ENCODE results near the gene C11orf52. TPM values are rescaled to one million over a fixed set of nuclear protein-coding genes. Genes with fewer than 3 reads are reported as not detected.

C11orf52 gene
- total and polyA plus RNA-seq, 2 of the 13 experiments (the other 11 are each of a cell fraction or from before 2014, with no cell fraction given) = 7.4 to 11.0 TPM

GRCh38 chr11:111917788-111918187 lies 925 bp upstream of the C11orf52 start:
- CTCF ChIA-PET (ENCODE audit: low intra/inter-chr PET ratio, low total read pairs) = no interaction called here
- intact Hi-C loops (cut with micrococcal nuclease; ENCODE audit: unreplicated experiment) = loop anchor here (2.0 kb wide), 1 partner anchor 39 kb away; the partner anchor contains the start of genes CFAP68 and FDXACB1
- in situ Hi-C loops (cut with HindIII; ENCODE audit: extremely low pct_ligation_motif_present, low pct_unique_long_range_greater_than_20kb) = no loop called here
- TF ChIP-seq ZBTB7B (CRISPR knock-in tag; IDR thresholded peaks at IDR 0.05) = no peak
- no peak for TF ChIP-seq NFE2L1 (CRISPR knock-in tag; IDR thresholded peaks at IDR 0.05; ENCODE audit: borderline replicate concordance)
- TF ChIP-seq RXRA (CRISPR knock-in tag; IDR thresholded peaks at IDR 0.05) = no peak
- no peak for TF ChIP-seq ZNF446 (CRISPR knock-in tag; IDR thresholded peaks at IDR 0.05)
- peak; percentile 82 for TF ChIP-seq HNF4G (IDR thresholded peaks at IDR 0.05; ENCODE audit: borderline replicate concordance, low read depth, low read length)
- no peak for TF ChIP-seq HNF4G (CRISPR knock-in tag; IDR thresholded peaks at IDR 0.05; ENCODE audit: borderline replicate concordance, low read depth)
- TF ChIP-seq ZNF780A (CRISPR knock-in tag; IDR thresholded peaks at IDR 0.05) = no peak
- no peak for TF ChIP-seq PRDM10 (CRISPR knock-in tag; IDR thresholded peaks at IDR 0.05; ENCODE audit: low read depth)
- TF ChIP-seq SAP130 (CRISPR knock-in tag; IDR thresholded peaks at IDR 0.05; ENCODE audit: low read depth) = peak; percentile 37; the same call in 1 of the 2 replicates
- TF ChIP-seq PPARG (CRISPR knock-in tag; conservative IDR thresholded peaks at IDR 0.05) = 0 out of 2 replicates have a peak, but pooled peaks have one; percentile 27
- no peak for TF ChIP-seq HDAC6 (IDR thresholded peaks at IDR 0.05; ENCODE audit: low read depth, low read length)
- TF ChIP-seq HOXA9 (CRISPR knock-in tag; IDR thresholded peaks at IDR 0.05; ENCODE audit: borderline replicate concordance) = no peak
- TF ChIP-seq ZNF225 (CRISPR knock-in tag; IDR thresholded peaks at IDR 0.05) = no peak
- TF ChIP-seq GATAD2A (CRISPR knock-in tag; IDR thresholded peaks at IDR 0.05) = peak; percentile 36; the same call in 1 of the 2 replicates
- no peak for TF ChIP-seq ZNF205 (CRISPR knock-in tag; IDR thresholded peaks at IDR 0.05)
- TF ChIP-seq TSC22D2 (CRISPR knock-in tag; IDR thresholded peaks at IDR 0.05; ENCODE audit: borderline replicate concordance) = no peak
- TF ChIP-seq ATF1 (CRISPR knock-in tag; IDR thresholded peaks at IDR 0.05) = no peak
- TF ChIP-seq POLR2A (IDR thresholded peaks at IDR 0.05; ENCODE audit: insufficient read depth in 1 of 2, low read depth in 2 of 2, low read length in 2 of 2) = 0 out of 4 replicates have a peak, but pooled peaks of 1 of the 2 experiments have one; percentile 23
- TF ChIP-seq HDAC1 (CRISPR knock-in tag; IDR thresholded peaks at IDR 0.05) = no peak
- TF ChIP-seq HNF4A (CRISPR knock-in tag; IDR thresholded peaks at IDR 0.05) = peak; percentile 87
- no peak for TF ChIP-seq IKZF1 (IDR thresholded peaks at IDR 0.05)
- TF ChIP-seq ZNF720 (CRISPR knock-in tag; IDR thresholded peaks at IDR 0.05) = no peak
- TF ChIP-seq MED8 (CRISPR knock-in tag; IDR thresholded peaks at IDR 0.05; ENCODE audit: insufficient replicate concordance) = no peak
- TF ChIP-seq ZNF816 (CRISPR knock-in tag; IDR thresholded peaks at IDR 0.05; ENCODE audit: borderline replicate concordance) = no peak
- TF ChIP-seq TEAD3 (CRISPR knock-in tag; optimal IDR thresholded peaks at IDR 0.05; ENCODE audit: borderline replicate concordance) = peak; percentile 35
- TF ChIP-seq SRSF4 (IDR thresholded peaks at IDR 0.05; ENCODE audit: low read depth, low read length, poor library complexity, severe bottlenecking) = no peak
- TF ChIP-seq ZNF451 (CRISPR knock-in tag; IDR thresholded peaks at IDR 0.05) = no peak

More at GRCh38 chr11:111917788-111918187, 925 bp upstream of the C11orf52 start:
- 4% methylated on average over 3 of the region's 3 CpGs for WGBS (ENCODE audit: low lambda C conversion rate)
- no peaks in the 10 kb centered on the region for H3K79me2 ChIP-seq (ENCODE audit: insufficient read depth, low read length)
- POLR2A ChIA-PET = interaction anchor here (0.7 to 3.1 kb wide), 8 partner anchors 9 to 89 kb away, joined by 3 to 65 read pairs (median 6); partner anchors contain the start of gene ALG9
- DNase-seq (ENCODE audit: low spot score) (peak; percentile 66), ATAC-seq (peak; percentile 10; the same call in 1 of the 3 replicates), FAIRE-seq (no peak)
- no peaks in the 10 kb centered on the region for H4K20me1 ChIP-seq (ENCODE audit: insufficient read depth, low read length)
- peak overlapping the region; percentile 62 for H2AFZ ChIP-seq (ENCODE audit: low read length)
- no peaks in the 10 kb centered on the region for H3K9me3 ChIP-seq (ENCODE audit: low read length)
- peaks cover 87% of the 10 kb centered on the region for H3K4me1 ChIP-seq (ENCODE audit: insufficient read depth, low read length)
- BruUV-seq (replicated peaks) = no TSS peak
- H3K27me3 ChIP-seq (ENCODE audit: control insufficient read depth in 1 of 2, insufficient read depth in 2 of 2, low read length in 2 of 2) = no peaks in the 10 kb centered on the region
- no peaks in the 10 kb centered on the region for H3K36me3 ChIP-seq (replicated peaks in 1 of 2; ENCODE audit: control insufficient read depth in 1 of 2, insufficient read depth in 2 of 2, low read length in 2 of 2)
- peak overlapping the region; percentile 49 to 66 (median 58); a peak in 5 of 6 replicates for H3K4me3 ChIP-seq (replicated peaks in 1 of 3; ENCODE audit: insufficient read depth in 1 of 3, low read depth in 2 of 3, low read length in 3 of 3)
- H3K9ac ChIP-seq (ENCODE audit: insufficient read depth, low read depth, low read length) = peak overlapping the region; percentile 62
- peak overlapping the region; percentile 66 for H3K27ac ChIP-seq (ENCODE audit: extremely low read length, insufficient read depth, low read length)
- peak overlapping the region; percentile 75 for H3K4me2 ChIP-seq (ENCODE audit: low read depth, low read length)
